CD8-positive, alpha-beta memory T cell (primary cell): ENCODE results near the gene ZBTB25. TPM values are rescaled to one million over a fixed set of nuclear protein-coding genes. Genes with fewer than 3 reads are reported as not detected.

Experiments used
- CTCF ChIA-PET: fragments of 350-600 bp; sonication (Branson Sonifier 250); formaldehyde crosslinking; loops from one replicate; lab custom pipeline; 2021; ENCODE audit warnings: antibody characterized with exemption; lab: Charles Lee
- POLR2A ChIA-PET: fragments of 350-600 bp; sonication (Branson Sonifier 250); formaldehyde crosslinking; loops from one replicate; lab custom pipeline; 2021; ENCODE audit warnings: antibody characterized with exemption; lab: Charles Lee
- DNase-seq, 5 donors: peaks; one replicate each; pipeline versions ENCODE4 v3.0.0 to v3.0.0-alpha.2; 2020 to 2022; ENCODE audit warnings: mixed read lengths in 1 of 5
- H3K27ac ChIP-seq: one replicate; pipeline ENCODE4 v1.7.0; 2013; ENCODE audit warnings: low read depth, mild to moderate bottlenecking, low read length, moderate library complexity
- H3K27me3 ChIP-seq: 2 replicates; pipeline ENCODE4 v1.7.0; 2013; ENCODE audit warnings: low read length, mild to moderate bottlenecking; ENCODE audit not compliant: insufficient read depth, poor library complexity, severe bottlenecking
- H3K36me3 ChIP-seq: 2 replicates; pipeline ENCODE4 v1.7.0; 2013; ENCODE audit warnings: mild to moderate bottlenecking, low read length, moderate library complexity; ENCODE audit not compliant: insufficient read depth
- H3K4me1 ChIP-seq: 2 replicates; pipeline ENCODE4 v1.7.0; 2013; ENCODE audit warnings: mild to moderate bottlenecking, low read length, moderate library complexity; ENCODE audit not compliant: insufficient read depth
- H3K4me3 ChIP-seq: 2 replicates; pipeline ENCODE4 v1.7.0; 2013; ENCODE audit warnings: mild to moderate bottlenecking, low read length
- H3K9me3 ChIP-seq: 2 replicates; pipeline ENCODE4 v1.7.0; 2013; ENCODE audit warnings: mild to moderate bottlenecking, low read length
- H3K27ac Mint-ChIP-seq, 8 donors: one replicate each; pipeline ENCODE4 v1.8.0; 2020 to 2021; ENCODE audit warnings: mixed read lengths in 8 of 8, mild to moderate bottlenecking in 6 of 8, inconsistent platforms in 3 of 8, moderate library complexity in 3 of 8
- H3K27me3 Mint-ChIP-seq, 2 donors: one replicate each; pipeline ENCODE4 v1.8.0; 2020 to 2021; ENCODE audit warnings: mixed read lengths in 2 of 2, mild to moderate bottlenecking in 1 of 2, moderate library complexity in 1 of 2
- H3K36me3 Mint-ChIP-seq, 3 donors: one replicate each; pipeline ENCODE4 v1.8.0; 2020 to 2021; ENCODE audit warnings: mixed read lengths in 3 of 3, inconsistent platforms in 1 of 3, mild to moderate bottlenecking in 1 of 3
- H3K4me1 Mint-ChIP-seq, 3 donors: one replicate each; pipeline ENCODE4 v1.8.0; 2020 to 2021; ENCODE audit warnings: mixed read lengths in 3 of 3, inconsistent platforms in 1 of 3, mild to moderate bottlenecking in 1 of 3
- H3K4me3 Mint-ChIP-seq, 7 donors: one replicate each; pipeline ENCODE4 v1.8.0; 2020 to 2021; ENCODE audit warnings: mixed read lengths in 7 of 7, mild to moderate bottlenecking in 6 of 7, moderate library complexity in 4 of 7, inconsistent platforms in 2 of 7
- H3K9me3 Mint-ChIP-seq, 5 donors: one replicate each; pipeline ENCODE4 v1.8.0; 2020 to 2022; ENCODE audit warnings: mixed read lengths in 5 of 5, mild to moderate bottlenecking in 3 of 5, moderate library complexity in 2 of 5, inconsistent platforms in 1 of 5
- polyA plus RNA-seq: library from polyadenylated mRNA; unstranded; fragments of 300-500 nt; fragmentation: Illumina TruSeq; gene quantifications from one replicate; pipeline ENCODE4 v1.2.3, GENCODE V29; 2021
- total RNA-seq, 2 experiments: library from RNA; stranded (reverse); gene quantifications; one replicate each; pipeline ENCODE4 v1.2.3, GENCODE V29; 2021

ZBTB25 gene
- total and polyA plus RNA-seq, 3 experiments from 2014 or later: 21.7 to 34.9 (median 22.9) TPM

GRCh38 chr14:64417055-64417770 is 86.4 kb downstream of the ZBTB25 start:
- peaks cover 0 to 2% of the 10 kb centered on the region in 2 donors for H3K27me3 Mint-ChIP-seq
- Histone ChIP-seq H3K36me3 (peaks cover 15% of the 10 kb centered on the region), H3K4me3 (no peak overlapping the region), H3K4me1 (no peaks in the 10 kb centered on the region), H3K27me3 (no peaks in the 10 kb centered on the region), H3K9me3 (no peaks in the 10 kb centered on the region), H3K27ac (no peak overlapping the region)
- ChIA-PET POLR2A (no interaction called here), CTCF (interaction anchor here (1.4 to 2.0 kb wide), 4 partner anchors 11 to 61 kb away, joined by 4 to 10 read pairs (median 4); no protein-coding TSS in a partner anchor)
- no peak overlapping the region for H3K4me3 Mint-ChIP-seq
- peaks cover 0 to 2% (median 2%) of the 10 kb centered on the region in 3 donors for H3K4me1 Mint-ChIP-seq
- no peak overlapping the region for H3K27ac Mint-ChIP-seq
- no peak for DNase-seq
- no peaks in the 10 kb centered on the region for H3K9me3 Mint-ChIP-seq
- peaks cover 0 to 71% (median 25%) of the 10 kb centered on the region in 3 donors for H3K36me3 Mint-ChIP-seq

DNA sequence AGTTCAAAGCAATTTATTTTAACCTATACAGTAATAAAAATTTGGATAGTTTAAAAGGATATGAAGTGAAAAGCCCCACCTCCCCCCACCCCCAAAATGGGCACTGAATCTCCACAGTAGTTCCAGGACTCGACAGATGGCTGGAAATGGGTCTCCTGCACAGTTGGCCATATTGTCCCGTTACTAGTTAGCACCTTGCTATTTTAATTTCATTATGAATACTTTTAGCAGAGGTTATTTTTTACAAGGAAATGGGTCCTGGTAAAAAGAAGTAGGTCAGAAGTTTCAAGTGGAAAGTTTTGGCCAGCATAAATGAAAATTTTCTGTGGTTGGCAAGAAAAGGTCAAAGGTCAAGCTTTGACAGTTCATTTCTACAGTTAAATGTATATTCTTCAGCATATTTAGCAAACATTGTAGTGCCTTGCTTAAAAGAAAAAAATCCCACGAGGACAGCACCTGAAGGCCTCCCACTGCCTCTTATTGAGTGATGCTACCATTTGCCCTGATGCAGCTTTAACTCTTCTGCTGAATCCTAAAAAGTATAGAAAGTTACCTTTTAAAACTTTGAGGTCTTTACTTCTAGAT is 87.2 kb downstream of the ZBTB25 start:
- no peaks in the 10 kb centered on the region for H3K27me3 ChIP-seq
- H3K27ac ChIP-seq: no peak overlapping the region
- no peak overlapping the region for H3K4me3 Mint-ChIP-seq
- peaks cover 0 to 2% of the 10 kb centered on the region in 2 donors for H3K27me3 Mint-ChIP-seq
- ChIA-PET POLR2A (interaction anchor here (0.7 to 0.9 kb wide), 3 partner anchors 12 to 915 kb away, joined by 3 to 8 read pairs (median 4); no protein-coding TSS in a partner anchor), CTCF (interaction anchor here (1.4 to 2.0 kb wide), 4 partner anchors 11 to 62 kb away, joined by 4 to 10 read pairs (median 4); no protein-coding TSS in a partner anchor)
- no peaks in the 10 kb centered on the region for H3K9me3 ChIP-seq
- H3K4me3 ChIP-seq: no peak overlapping the region
- H3K36me3 ChIP-seq: peaks cover 12% of the 10 kb centered on the region
- no peak overlapping the region for H3K27ac Mint-ChIP-seq
- H3K4me1 Mint-ChIP-seq: peaks cover 0 to 9% (median 8%) of the 10 kb centered on the region in 3 donors
- H3K9me3 Mint-ChIP-seq: no peaks in the 10 kb centered on the region
- no peaks in the 10 kb centered on the region for H3K4me1 ChIP-seq
- DNase-seq: no peak
- peaks cover 0 to 73% (median 28%) of the 10 kb centered on the region in 3 donors for H3K36me3 Mint-ChIP-seq

- ChIA-PET CTCF (interaction anchor here (1.3 kb wide), 1 partner anchor 17 kb away, joined by 6 read pairs; no protein-coding TSS in a partner anchor), POLR2A (no interaction called here)
- DNase-seq: no peak
- Mint-ChIP-seq H3K36me3 (peaks cover 0 to 46% (median 19%) of the 10 kb centered on the region in 3 donors), H3K9me3 (no peaks in the 10 kb centered on the region), H3K27me3 (no peaks in the 10 kb centered on the region), H3K4me1 (peaks cover 0 to 9% (median 8%) of the 10 kb centered on the region in 3 donors), H3K4me3 (no peak overlapping the region), H3K27ac (no peak overlapping the region)
- Histone ChIP-seq H3K4me3 (no peak overlapping the region), H3K27me3 (no peaks in the 10 kb centered on the region), H3K4me1 (no peaks in the 10 kb centered on the region), H3K36me3 (peaks cover 12% of the 10 kb centered on the region), H3K27ac (no peak overlapping the region), H3K9me3 (no peaks in the 10 kb centered on the region)
These were observed 91.4 kb downstream of the ZBTB25 start for GRCh38 chr14:64412237-64412636.

GRCh38 chr14:64411001-64411400 is 92.6 kb downstream of the ZBTB25 start:
- Mint-ChIP-seq H3K9me3 (no peaks in the 10 kb centered on the region), H3K27ac (peak overlapping the region in 1 of 8 donors; percentile 29), H3K4me1 (peaks cover 0 to 9% (median 8%) of the 10 kb centered on the region in 3 donors), H3K4me3 (no peak overlapping the region), H3K27me3 (no peaks in the 10 kb centered on the region), H3K36me3 (peaks cover 0 to 36% (median 21%) of the 10 kb centered on the region in 3 donors)
- no peak overlapping the region for H3K27ac ChIP-seq
- no peak overlapping the region for H3K4me3 ChIP-seq
- H3K9me3 ChIP-seq: no peaks in the 10 kb centered on the region
- ChIA-PET CTCF (interaction anchor here (1.3 kb wide), 1 partner anchor 19 kb away, joined by 6 read pairs; no protein-coding TSS in a partner anchor), POLR2A (no interaction called here)
- H3K36me3 ChIP-seq: peaks cover 12% of the 10 kb centered on the region
- no peaks in the 10 kb centered on the region for H3K4me1 ChIP-seq
- no peaks in the 10 kb centered on the region for H3K27me3 ChIP-seq
- no peak for DNase-seq

DNA sequence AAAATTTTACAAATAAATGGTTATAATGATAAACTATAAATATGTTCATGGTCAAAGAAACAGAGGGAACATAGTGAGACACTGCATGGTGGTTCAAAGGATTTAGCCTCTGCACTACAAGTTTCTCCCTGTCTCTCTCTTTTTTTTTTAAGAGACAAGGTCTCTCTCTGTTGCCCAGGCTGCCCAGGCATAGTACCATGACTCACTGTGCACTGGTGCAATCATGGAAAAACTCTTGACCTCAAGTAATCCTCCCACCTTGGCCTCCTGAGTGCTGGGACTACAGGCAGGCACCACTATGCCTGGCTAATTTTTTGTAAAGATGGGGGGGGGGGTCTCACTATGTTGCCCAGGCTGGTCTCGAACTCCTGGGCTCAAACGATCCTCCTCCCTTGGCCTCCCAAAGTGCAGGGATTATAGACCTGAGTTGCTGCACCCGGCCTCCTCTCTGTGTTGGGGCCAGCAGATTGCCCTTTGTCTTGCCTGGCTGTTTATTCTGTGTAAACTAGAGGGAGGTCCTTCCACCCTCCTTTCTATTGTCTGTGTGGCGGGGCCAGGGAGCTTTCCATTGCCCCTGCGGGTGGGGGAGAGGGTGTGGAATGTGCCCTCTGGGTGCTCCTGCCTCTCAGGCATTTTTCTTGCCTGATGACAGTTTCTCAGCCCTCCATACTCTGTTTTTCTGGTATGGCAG is 93.4 kb downstream of the ZBTB25 start:
- no peaks in the 10 kb centered on the region for H3K27me3 Mint-ChIP-seq
- Histone ChIP-seq H3K4me1 (no peaks in the 10 kb centered on the region), H3K36me3 (peaks cover 5% of the 10 kb centered on the region), H3K27ac (no peak overlapping the region), H3K27me3 (no peaks in the 10 kb centered on the region), H3K9me3 (no peaks in the 10 kb centered on the region), H3K4me3 (no peak overlapping the region)
- ChIA-PET POLR2A (interaction anchor here (0.5 kb wide), 1 partner anchor 17 kb away, joined by 3 read pairs; no protein-coding TSS in a partner anchor), CTCF (no interaction called here)
- H3K36me3 Mint-ChIP-seq: peaks cover 5 to 32% (median 20%) of the 10 kb centered on the region in 3 donors
- DNase-seq: no peak
- no peak overlapping the region for H3K4me3 Mint-ChIP-seq
- peak overlapping the region in 1 of 8 donors; percentile 17 for H3K27ac Mint-ChIP-seq
- peaks cover 0 to 12% (median 8%) of the 10 kb centered on the region in 3 donors for H3K4me1 Mint-ChIP-seq
- H3K9me3 Mint-ChIP-seq: no peaks in the 10 kb centered on the region

- Mint-ChIP-seq H3K27me3 (no peaks in the 10 kb centered on the region), H3K4me3 (no peak overlapping the region), H3K36me3 (peaks cover 8 to 32% (median 18%) of the 10 kb centered on the region in 3 donors), H3K4me1 (peaks cover 0 to 14% (median 8%) of the 10 kb centered on the region in 3 donors), H3K9me3 (no peaks in the 10 kb centered on the region), H3K27ac (no peak overlapping the region)
- DNase-seq: no peak
- H3K4me3 ChIP-seq: no peak overlapping the region
- POLR2A ChIA-PET: interaction anchor here (0.5 kb wide), 1 partner anchor 16 kb away, joined by 3 read pairs; no protein-coding TSS in a partner anchor
- no peaks in the 10 kb centered on the region for H3K4me1 ChIP-seq
- CTCF ChIA-PET: no interaction called here
- no peaks in the 10 kb centered on the region for H3K36me3 ChIP-seq
- H3K27ac ChIP-seq: no peak overlapping the region
- no peaks in the 10 kb centered on the region for H3K27me3 ChIP-seq
- H3K9me3 ChIP-seq: no peaks in the 10 kb centered on the region
These were observed 94.3 kb downstream of the ZBTB25 start for GRCh38 chr14:64409126-64409920.

GRCh38 chr14:64407329-64407728 is 96.3 kb downstream of the ZBTB25 start:
- Histone ChIP-seq H3K4me3 (no peak overlapping the region), H3K27me3 (no peaks in the 10 kb centered on the region), H3K27ac (no peak overlapping the region), H3K4me1 (no peaks in the 10 kb centered on the region), H3K36me3 (no peaks in the 10 kb centered on the region), H3K9me3 (no peaks in the 10 kb centered on the region)
- H3K27me3 Mint-ChIP-seq: no peaks in the 10 kb centered on the region
- peaks cover 14 to 34% (median 24%) of the 10 kb centered on the region in 3 donors for H3K36me3 Mint-ChIP-seq
- H3K9me3 Mint-ChIP-seq: no peaks in the 10 kb centered on the region
- no peak for DNase-seq
- H3K4me3 Mint-ChIP-seq: no peak overlapping the region
- peak overlapping the region in 1 of 8 donors; percentile 33 for H3K27ac Mint-ChIP-seq
- peaks cover 0 to 15% (median 7%) of the 10 kb centered on the region in 3 donors for H3K4me1 Mint-ChIP-seq
- CTCF ChIA-PET: no interaction called here
- POLR2A ChIA-PET: interaction anchor here (0.6 kb wide), 1 partner anchor 234 kb away, joined by 3 read pairs; no protein-coding TSS in a partner anchor
